ENCODE data around the gene KRT15.

The KRT15 gene

GRCh38 chr17:41532947-41533570, 14.4 kb upstream of the KRT15 start:
- Histone ChIP-seq H3K4me1 (ENCODE audit: insufficient read depth, poor library complexity, severe bottlenecking) (peaks cover 39% of the 10 kb centered on the region), H3K9me3 (ENCODE audit: severe bottlenecking) (no peaks in the 10 kb centered on the region), H3K27ac (ENCODE audit: poor library complexity, severe bottlenecking) (no peak overlapping the region), H3K36me3 (ENCODE audit: low read depth) (no peaks in the 10 kb centered on the region), H3K27me3 (ENCODE audit: insufficient read depth, poor library complexity, severe bottlenecking) (no peaks in the 10 kb centered on the region), H3K4me3 (ENCODE audit: severe bottlenecking) (no peak overlapping the region)
- DNase-seq (ENCODE audit: low spot score) (no peak), ATAC-seq (ENCODE audit: low read depth) (no peak)
- TF ChIP-seq, protein P1, sequence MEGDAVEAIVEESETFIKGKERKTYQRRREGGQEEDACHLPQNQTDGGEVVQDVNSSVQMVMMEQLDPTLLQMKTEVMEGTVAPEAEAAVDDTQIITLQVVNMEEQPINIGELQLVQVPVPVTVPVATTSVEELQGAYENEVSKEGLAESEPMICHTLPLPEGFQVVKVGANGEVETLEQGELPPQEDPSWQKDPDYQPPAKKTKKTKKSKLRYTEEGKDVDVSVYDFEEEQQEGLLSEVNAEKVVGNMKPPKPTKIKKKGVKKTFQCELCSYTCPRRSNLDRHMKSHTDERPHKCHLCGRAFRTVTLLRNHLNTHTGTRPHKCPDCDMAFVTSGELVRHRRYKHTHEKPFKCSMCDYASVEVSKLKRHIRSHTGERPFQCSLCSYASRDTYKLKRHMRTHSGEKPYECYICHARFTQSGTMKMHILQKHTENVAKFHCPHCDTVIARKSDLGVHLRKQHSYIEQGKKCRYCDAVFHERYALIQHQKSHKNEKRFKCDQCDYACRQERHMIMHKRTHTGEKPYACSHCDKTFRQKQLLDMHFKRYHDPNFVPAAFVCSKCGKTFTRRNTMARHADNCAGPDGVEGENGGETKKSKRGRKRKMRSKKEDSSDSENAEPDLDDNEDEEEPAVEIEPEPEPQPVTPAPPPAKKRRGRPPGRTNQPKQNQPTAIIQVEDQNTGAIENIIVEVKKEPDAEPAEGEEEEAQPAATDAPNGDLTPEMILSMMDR (IDR thresholded peaks at IDR 0.05; ENCODE audit: poor library complexity, severe bottlenecking) = no peak

GRCh38 chr17:41531993-41532392, 13.3 kb upstream of the KRT15 start:
- Histone ChIP-seq H3K4me3 (ENCODE audit: severe bottlenecking) (no peak overlapping the region), H3K9me3 (ENCODE audit: severe bottlenecking) (no peaks in the 10 kb centered on the region), H3K27me3 (ENCODE audit: insufficient read depth, poor library complexity, severe bottlenecking) (no peaks in the 10 kb centered on the region), H3K36me3 (ENCODE audit: low read depth) (peaks cover 2% of the 10 kb centered on the region), H3K27ac (ENCODE audit: poor library complexity, severe bottlenecking) (no peak overlapping the region), H3K4me1 (ENCODE audit: insufficient read depth, poor library complexity, severe bottlenecking) (peaks cover 28% of the 10 kb centered on the region)
- DNase-seq (ENCODE audit: low spot score) (no peak), ATAC-seq (ENCODE audit: low read depth) (no peak)
- TF ChIP-seq, protein P1 (IDR thresholded peaks at IDR 0.05; ENCODE audit: poor library complexity, severe bottlenecking) = no peak

GRCh38 chr17:41530062-41531048, 11.7 kb upstream of the KRT15 start:
- TF ChIP-seq, protein P1 (IDR thresholded peaks at IDR 0.05; ENCODE audit: poor library complexity, severe bottlenecking) = no peak
- peaks cover 20% of the 10 kb centered on the region for H3K4me1 ChIP-seq (ENCODE audit: insufficient read depth, poor library complexity, severe bottlenecking)
- H3K36me3 ChIP-seq (ENCODE audit: low read depth) = peaks cover 6% of the 10 kb centered on the region
- no peaks in the 10 kb centered on the region for H3K27me3 ChIP-seq (ENCODE audit: insufficient read depth, poor library complexity, severe bottlenecking)
- no peaks in the 10 kb centered on the region for H3K9me3 ChIP-seq (ENCODE audit: severe bottlenecking)
- ATAC-seq (ENCODE audit: low read depth) (peak; percentile 84), DNase-seq (ENCODE audit: low spot score) (no peak)
- H3K27ac ChIP-seq (ENCODE audit: poor library complexity, severe bottlenecking) = peak overlapping the region; percentile 79
- H3K4me3 ChIP-seq (ENCODE audit: severe bottlenecking) = no peak overlapping the region

DNA sequence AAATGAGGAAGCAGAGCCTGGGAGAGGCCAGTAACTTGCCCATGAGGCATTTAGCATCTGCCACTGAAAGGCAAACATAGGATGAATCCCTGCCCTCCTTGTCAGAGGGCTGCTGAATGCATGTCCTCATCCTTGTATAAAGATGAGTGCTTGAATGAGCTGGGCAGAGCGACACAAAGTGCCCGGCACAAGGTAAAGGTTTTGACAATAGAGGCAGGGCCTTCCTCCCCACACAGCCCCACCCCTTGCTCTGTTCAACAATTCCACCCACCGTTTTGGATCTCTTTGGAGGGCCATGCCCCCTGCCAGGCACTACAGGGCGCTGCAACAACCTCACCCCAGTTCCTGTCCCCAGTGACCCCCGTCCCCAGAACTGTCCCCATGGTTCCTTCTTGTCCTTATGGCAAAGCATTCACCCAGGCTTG, 10.8 kb upstream of the KRT15 start:
- peak overlapping the region; percentile 79 for H3K27ac ChIP-seq (ENCODE audit: poor library complexity, severe bottlenecking)
- TF ChIP-seq, protein P1 (IDR thresholded peaks at IDR 0.05; ENCODE audit: poor library complexity, severe bottlenecking) = no peak
- DNase-seq (ENCODE audit: low spot score) (no peak), ATAC-seq (ENCODE audit: low read depth) (no peak)
- H3K4me3 ChIP-seq (ENCODE audit: severe bottlenecking) = no peak overlapping the region
- no peaks in the 10 kb centered on the region for H3K27me3 ChIP-seq (ENCODE audit: insufficient read depth, poor library complexity, severe bottlenecking)
- no peaks in the 10 kb centered on the region for H3K9me3 ChIP-seq (ENCODE audit: severe bottlenecking)
- peaks cover 6% of the 10 kb centered on the region for H3K36me3 ChIP-seq (ENCODE audit: low read depth)
- peaks cover 20% of the 10 kb centered on the region for H3K4me1 ChIP-seq (ENCODE audit: insufficient read depth, poor library complexity, severe bottlenecking)

All from RWPE2 (cell line).